HG02798 (cell line): ENCODE results near the gene IGFBP7.

Experiments
- ATAC-seq: cut with Tn5 transposase; IDR thresholded peaks from one replicate; pipeline ENCODE4 v1.9.1; 2021; ENCODE audit warnings: mild to moderate bottlenecking; ENCODE audit not compliant: unreplicated experiment, poor library complexity

Gene IGFBP7

DNA sequence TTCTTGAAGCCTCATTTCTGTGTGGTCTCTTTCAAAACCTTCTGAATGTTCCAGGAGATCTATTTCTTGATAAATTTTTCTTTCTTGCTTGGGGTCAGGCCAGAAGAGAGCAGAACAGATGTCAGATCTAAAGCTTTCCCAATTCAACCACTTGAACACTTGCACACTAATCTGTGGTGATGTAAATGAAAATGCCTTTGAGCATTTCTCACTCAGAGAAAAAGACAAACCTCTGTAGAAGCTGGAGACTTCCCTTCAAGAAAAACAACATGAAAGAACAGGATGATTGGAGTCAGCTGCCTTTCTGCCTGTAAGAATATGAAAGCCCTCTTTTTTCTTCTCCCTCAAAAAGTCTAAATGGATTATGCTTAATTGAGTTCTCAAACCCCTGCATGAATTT is 11.2 kb downstream of the IGFBP7 start:
- ATAC-seq, result no peak

DNA sequence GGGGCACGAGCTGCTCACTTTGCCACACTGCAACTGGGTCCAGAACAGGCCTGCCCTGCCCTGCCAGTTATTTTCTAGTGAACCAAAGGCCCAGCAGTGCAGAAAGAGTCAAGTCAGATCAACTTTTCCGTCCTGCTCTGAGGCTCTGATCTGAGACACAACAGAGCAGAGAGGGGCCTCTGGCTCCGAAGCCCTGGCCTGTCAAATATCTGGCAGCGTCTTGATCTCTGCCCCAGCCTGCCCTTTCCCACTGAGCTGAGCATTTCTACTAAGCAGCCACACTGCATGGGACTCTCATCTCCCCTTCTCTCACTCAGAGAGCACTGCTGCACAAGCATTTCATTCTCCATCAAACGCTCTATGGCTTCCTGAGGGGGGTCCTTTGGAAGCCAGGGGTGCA is 11.8 kb downstream of the IGFBP7 start:
- no peak for ATAC-seq

DNA sequence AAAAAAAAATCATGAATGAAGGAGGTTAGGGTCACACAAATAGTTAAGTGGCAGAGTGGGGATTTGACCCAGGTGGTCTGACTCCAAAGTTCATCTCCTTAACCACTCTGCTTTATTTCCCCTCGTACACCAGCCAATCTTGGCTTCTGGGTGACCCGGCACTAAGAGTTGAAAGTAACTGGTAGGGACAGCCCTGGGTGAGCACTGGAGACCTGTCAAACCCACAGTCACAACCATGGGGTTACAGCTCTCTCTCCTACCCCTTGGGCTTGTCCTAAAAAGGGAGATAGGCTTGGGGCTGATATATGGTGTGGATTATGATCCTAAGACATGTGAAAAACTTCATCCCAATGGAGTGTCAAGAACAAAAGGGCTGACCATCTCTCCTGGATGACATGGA is 12.5 kb downstream of the IGFBP7 start:
- no peak for ATAC-seq

DNA sequence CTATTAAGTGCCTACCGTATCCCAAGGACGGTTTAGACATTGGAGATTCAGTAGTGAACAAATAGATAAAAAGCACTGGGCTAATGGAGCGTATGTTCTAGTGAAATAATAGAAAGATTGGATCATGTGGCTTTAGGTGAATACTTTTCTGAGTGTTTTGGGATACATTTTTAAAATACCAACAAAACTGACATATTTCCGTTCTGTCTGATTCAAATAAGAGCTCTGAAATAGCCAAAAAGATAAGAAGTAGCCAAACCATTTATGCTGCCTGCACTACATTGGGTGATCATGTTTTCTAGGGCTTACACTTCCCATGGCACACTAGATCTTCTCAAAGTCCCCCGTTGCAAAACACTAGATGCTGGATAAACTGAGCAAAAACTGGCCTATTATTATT is 14.2 kb downstream of the IGFBP7 start:
- no peak for ATAC-seq

DNA sequence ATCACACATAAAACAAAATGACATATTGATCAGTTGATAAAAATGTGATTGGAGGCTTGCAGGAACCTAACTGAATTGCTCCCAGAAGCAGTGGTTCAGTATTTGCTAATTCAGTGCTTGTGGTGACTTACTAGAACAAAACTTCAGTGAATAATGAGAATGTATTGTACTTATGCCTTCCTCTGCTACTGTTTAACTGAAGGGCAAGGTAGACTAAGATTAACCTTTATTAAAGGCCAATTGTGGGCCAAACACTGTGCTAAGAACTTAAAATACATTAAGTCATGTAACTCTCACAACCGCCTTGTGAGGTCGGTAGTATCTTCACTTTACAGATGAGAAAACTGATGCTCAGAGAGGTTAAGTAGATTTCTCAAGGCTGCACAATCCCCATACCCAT is 14.9 kb downstream of the IGFBP7 start:
- no peak for ATAC-seq

DNA sequence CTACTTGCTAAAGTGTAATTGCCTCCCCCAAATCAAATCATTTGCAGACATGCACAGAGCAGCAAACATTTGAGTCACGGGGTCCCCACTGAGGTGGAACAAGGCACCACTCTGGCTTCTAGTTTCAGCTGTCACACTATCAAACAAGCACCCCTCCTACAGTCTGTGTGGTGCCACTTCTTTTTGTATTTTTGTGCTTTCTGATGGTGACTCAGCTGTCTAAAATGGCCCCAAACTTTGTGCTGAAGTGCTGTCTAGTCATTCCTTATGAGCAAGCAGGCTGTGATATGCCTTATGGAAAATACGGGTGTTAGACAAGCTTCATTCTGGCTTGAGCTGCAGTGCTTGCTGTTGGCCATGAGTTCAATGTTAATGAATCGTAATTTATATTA is 15.4 kb downstream of the IGFBP7 start:
- ATAC-seq, result no peak

DNA sequence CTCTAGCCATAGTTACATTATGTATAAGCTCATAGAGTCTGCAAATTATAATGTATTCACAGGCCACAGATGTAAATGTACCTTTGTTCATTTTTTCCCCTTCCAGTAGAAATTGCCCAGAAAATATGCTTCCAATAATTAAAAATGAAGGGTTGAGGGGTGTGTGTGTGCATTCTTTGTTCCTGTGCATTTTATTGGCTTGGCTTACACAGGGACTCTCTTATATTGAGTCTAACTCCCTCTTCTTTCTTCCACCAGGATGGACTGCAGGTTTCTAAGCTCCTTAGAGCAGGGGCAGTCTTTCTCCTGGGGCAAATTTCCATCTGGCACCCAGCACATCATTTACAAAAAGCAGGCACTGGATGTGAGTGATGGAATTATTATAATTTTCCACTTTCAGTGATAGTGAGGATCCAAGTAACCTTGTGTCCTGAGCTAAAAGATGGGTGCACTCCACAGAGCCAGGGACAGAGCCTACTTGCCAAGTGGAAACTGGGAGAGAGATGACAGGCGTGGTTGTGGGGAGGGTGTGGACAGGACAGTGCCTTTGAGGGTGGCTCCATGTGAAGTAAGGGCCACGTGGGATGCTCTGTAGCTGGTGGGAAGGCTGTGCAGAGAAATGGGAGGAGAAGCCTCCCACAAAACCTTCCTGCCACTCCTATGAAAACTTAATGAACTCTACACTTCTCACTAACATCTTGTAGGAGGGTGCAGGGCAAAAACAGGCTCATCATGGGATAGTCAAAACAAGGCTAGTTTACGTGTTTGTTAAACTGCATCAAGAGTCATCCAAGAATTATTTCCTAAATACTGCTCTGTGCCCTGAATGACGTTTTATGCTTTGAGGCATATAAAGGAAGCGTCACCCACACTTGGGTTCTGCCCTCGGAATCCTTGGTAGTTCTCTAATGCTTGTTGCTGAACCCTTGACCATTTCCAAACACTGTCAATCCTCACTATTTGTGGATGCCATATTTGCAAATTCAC is 16.0 kb downstream of the IGFBP7 start:
- no peak for ATAC-seq

DNA sequence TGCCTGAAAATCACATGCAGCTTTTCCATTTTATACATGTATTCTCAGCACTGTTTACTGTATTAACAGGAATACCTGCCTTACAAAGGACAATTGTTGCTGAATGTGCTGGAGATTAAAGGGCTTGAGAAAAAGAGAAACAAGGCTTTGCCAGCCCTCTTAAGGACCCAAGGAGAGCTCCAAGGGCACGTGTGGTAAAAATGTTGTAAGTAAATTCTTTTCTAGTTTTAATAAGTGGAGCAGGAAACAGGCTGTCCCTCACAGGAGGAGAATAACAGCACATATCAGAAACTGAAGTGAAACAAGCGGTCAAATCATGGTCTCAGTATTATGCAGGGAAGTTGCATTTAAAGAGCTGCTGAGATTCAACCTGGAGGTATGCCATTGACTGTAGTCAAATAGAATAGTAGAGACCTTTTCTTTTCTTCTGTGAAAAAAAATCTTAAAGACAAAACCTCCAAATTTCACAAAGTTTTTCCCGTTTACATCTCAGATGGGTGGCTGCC is 18.5 kb downstream of the IGFBP7 start:
- no peak for ATAC-seq

DNA sequence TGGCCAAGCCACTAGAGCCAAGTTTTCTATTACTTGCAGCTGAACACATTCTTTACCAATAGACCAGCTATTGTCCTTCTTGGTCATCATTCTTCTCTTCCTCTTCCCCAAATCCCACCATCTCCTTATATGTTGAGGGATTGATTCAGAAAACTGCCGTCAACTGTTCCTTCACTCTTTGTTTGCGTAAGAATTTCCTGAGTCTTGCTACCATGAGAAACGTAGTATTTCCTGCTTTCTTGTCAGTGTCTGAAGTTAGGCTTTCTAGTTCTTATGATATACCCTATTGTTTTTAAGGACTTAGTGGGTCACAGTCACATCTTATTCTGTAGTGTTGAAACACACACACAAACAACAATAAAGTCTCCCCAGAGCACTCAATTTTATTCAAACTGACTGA is 20.1 kb downstream of the IGFBP7 start:
- ATAC-seq, result no peak

DNA sequence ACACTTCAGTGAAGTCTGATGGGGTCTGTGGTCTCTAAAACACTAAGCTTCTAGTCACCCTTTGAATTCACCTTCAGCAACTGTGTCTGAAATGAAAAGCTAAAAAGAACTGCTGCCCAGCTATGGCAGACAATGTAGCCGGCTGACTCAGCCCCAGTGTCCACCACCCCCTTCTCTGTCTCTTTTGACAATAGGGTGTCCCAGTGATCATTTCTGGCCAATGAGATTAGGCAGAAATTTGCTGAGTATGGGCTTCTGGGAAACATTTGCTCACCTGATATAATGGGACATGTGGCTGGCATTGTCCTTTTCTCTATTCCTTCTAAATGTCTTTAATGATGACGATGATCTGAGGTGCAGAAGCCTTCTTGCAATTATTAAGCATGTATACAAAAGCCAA is 20.6 kb downstream of the IGFBP7 start:
- ATAC-seq, result no peak

DNA sequence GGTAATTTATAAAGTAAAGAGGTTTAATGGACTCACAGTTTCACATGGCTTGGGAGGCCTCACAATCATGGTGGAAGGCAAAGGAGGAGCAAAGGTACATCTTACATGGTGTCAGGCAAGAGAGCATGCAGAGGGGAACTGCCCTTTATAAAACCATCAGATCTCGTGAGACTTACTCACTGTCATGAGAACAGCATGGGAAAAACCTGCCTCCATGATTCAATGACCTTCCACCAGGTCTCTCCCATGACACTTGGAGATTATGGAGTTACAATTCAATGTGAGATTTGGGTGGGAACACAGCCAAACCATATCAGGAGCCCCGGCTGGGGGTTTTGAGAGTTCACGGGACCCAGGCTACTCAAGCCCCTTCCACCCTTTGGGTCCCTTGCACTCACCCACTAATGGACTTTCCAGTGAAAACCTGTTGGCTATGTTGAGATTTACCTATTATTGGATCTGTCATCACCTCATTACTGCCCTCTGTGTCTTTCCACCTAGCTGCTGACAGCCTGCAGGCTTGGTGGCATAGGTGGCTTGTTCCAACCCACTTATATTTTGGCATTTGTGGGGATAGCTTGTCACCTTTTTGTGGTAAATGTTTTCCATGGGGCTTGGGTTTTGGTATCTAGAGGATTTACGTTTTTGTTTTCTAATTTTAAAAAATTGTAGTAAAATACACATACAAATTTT is 24.0 kb downstream of the IGFBP7 start:
- ATAC-seq, result no peak

DNA sequence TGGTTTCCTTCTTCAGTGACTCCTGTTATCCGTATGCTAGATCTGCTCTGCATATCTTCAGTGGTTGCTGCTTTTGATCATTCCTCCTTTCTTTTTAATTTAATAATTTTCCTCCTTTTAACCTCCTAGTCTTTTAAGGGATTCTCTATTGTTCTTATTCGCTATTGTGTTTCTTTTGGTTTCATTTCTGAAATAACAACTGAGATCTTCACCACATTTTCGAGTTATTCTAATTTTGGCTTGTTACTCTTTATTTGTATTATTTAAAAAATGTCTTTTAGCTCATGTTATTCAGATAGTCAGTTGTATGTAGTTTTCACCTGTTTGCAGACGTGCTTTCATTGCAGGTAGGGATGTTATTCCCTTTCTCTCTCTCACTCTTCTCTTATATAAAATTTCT is 24.9 kb downstream of the IGFBP7 start:
- no peak for ATAC-seq

DNA sequence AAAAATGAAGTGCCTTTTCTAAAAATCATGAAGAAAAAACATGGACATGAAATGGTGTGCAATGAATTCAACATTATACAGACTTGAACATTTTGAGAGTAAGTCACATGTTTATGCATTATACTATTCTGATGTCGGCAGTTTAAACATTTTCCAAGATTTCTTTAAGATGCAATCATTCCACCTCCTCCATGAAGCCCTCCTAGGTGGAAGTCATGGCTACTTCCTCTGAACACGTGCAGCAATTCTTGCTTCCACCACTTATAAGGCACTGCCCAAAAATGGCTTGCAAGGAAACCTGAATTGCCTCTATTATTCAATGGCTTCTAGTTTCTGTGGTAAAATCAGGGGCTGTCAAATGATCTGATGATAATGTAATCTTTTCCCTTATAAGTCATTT is 25.8 kb downstream of the IGFBP7 start:
- ATAC-seq, result no peak

DNA sequence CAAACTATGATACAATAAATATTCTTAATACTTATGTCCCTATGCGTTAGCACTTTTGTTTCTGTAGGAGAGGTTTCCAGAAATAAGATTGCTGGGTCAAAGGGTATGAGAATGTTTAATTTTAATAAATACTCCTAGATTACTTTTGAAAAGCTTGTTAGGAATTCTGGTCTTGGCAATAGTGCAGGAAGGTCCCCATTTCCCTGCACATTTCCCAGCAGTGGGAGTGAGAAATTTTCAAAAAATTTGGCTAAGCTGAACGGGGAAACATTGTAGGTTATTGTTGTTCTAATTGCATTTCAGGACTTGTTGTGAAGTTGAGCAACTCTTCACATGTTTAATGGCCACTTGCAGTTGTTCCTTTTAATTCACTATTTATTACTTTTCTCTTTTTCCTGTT is 27.1 kb downstream of the IGFBP7 start:
- no peak for ATAC-seq

DNA sequence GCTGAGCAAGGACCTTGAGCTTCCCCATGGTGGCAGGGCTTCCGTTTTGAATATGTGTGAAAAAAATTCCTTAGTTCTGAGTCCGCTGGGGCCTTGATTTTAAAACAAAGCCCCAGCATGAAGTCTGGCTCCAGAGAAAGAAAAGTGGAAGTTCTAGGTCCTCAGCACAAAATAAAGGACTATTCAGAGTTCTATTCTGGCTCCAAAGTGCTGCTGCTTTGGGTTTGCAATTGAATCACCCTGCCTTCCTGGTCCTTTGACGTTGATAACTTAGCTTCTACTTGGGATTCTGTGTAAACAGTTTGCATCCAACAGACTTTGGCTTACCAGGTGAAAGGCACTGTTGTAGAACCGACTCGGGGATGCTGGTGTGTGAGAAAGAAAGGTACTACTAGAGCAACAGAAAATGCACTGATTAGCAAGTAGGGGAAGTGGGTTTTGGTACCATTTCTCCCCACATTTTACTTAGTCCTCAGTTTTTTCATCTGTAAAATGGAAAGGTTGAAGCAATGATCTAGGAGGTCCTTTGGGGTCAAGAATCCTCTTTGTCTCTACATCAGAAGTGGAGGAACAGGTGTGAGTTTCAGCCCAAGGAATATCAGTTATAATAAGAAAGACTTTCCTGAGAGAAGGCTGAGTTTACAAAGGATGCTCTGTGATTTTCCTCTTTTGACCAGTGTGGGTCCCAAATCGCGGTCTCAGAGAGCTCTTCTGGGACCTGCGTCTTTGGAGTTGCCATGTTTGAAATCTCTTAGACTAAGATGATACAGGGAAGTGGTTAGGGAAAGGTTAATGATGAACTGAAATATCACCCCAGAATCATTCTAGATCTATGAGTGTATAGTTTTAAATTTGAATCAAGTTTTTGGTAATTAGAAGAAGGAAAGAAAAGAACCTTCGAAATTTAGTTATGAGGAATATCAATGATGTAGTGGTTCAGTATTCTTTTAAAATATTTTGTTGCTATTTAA is 28.2 kb downstream of the IGFBP7 start:
- no peak for ATAC-seq

DNA sequence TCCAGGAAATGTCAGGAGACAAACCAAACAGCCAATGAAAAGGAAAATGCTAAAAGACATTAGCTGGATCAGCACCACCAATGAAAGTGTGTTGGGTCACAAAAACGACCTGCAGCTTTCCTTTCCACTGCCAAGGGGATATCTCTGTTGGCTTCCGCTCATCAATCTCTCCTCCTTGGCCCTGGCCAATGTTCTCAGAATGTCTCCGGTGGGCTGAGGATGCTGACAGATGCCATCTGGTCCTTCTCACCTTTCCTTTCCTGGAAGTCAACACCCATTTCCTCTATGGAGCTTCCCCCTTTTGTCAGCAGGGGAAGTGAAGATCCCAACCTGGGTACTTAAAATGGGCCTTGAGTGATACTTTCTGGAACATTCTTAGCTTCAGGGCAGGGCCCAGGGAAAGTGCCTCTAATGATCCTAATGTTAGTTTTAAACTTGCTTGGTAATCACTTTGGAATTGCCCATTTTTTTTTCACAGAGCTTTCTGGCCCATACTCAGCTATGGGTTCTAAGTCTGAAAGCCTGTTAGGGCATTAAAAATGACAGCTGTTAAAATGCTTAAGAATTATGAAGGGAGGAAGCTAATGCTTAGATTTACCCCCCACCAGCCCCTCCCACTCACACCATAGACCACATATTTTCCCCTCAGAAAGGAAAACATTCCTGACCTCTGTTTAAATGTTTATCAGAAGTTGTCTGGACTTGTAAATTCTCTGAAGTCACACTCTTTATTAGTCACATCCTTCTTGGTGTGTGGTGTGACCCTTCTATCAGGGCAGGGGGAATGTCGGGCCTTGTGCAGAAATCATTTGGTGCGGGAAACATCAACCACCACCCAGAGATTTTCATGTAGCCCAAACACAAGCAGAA is 29.2 kb downstream of the IGFBP7 start:
- ATAC-seq, result no peak

DNA sequence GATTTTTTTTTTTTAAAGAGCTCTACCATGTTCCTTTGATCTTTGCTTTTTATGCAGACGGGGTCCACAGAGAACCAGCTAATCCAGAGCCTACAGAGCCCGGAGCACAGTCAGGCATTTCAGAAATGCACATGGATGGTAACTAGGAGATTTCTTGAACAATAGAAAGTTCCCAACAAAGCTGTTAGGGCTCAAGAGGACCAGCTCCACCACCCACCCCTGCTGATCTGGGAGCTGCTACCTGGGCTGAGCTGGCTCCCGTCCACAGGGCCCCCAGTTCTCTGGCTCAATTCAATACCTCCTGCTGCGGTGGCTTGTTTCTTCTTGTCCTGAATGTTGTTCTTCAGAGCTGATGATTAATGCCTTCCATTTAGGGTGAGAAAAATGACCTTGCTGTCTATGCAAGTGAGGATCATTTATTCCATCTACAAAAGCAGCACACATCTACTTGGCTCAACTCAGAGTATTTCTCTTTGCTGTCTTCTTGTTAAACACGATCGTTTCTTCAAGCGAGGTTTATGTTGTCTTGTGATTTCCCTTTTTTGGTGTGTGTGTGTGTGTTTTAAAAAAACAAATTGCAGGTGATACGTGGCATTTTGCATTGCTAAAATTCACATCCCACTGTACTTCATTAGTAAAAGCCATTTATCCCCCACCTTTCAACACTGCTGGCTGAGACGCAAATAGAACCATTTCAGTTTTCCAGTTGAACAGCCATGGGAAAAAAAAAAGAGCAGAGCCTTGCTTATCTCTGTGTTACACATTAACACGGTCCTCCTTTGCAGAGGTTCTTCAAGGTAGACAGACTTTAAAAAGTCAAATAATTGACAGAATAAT is 31.3 kb downstream of the IGFBP7 start:
- ATAC-seq, result no peak

DNA sequence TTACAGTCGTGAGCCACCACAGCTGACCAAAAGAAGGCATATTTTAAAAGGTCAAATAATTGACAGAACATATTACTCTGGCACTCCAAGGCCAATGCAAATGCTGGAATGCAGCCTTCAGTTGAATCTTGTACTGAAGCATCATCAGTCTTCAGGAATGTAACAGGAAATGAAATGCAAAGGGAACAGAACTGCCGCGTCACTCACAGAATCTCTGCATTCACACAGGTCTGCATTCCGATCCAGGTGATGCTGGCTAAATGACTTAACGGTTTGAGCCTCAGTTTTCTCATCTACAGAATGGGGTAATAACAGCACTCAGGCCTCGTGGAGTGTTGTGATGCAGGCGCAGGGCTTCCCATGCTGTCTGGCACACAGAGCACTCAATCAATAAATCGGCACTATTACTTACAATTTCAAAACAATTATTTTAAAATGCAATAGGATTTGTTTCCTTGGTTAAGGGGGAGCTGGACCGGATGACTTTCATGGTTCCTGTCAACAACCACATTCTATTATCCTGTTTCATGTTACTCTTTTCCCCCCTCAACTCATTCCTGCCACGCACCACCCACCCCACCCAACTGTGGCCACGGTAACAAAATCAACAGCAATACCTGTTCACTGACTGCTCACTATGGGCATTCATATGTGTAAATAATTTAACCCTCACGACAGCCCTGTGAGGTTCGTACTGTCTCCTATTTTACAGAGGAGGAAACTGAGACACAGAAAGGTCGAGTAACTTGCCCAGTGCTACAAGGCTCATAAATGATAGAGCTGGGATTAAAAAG is 32.4 kb downstream of the IGFBP7 start:
- ATAC-seq, result no peak
